ENCODE measurements around the gene CDHR3.

Gene CDHR3

DNA sequence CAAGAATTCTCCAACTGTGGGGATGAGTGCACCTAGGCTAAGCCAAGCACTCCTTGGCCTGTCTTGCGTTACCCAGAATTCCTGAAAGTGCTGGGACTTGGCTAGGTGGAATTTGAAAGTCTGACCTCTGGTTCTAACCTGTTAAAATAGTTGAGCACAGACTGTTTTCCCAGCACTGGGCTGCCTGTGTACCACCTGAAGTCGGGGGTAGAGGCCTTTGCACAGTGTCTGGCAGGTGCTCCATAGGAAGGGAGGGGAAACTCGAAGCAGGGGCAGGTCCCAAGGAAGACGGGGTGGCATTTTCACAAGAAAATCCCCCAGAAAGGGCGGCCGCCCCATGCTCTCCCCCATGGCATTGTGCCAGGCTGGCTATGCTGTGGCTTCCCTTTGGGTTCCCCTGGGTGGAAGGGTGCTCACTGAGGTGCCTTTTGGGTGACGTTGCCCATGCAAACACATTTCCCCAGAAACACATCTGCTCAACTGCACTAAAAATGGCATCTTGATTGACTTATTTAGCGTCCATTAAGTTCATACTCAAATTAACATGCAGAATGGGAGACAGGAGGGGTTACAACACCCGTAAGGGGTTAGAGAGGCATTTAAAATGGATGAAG, 86.2 kb downstream of the CDHR3 start:
- Histone ChIP-seq H4K20me1 (ENCODE audit: insufficient read depth, low read length, poor library complexity, severe bottlenecking) (no peaks in the 10 kb centered on the region), H3F3A (ENCODE audit: low read depth) (no peaks in the 10 kb centered on the region), H3K9ac (ENCODE audit: low read depth, low read length, poor library complexity, severe bottlenecking) (no peak overlapping the region), H3K27me3 (ENCODE audit: insufficient read depth, low read length, poor library complexity, severe bottlenecking) (peaks cover 42% of the 10 kb centered on the region), H3K4me2 (ENCODE audit: low read depth, low read length, poor library complexity, severe bottlenecking) (no peak overlapping the region), H3K79me2 (ENCODE audit: insufficient read depth, low read length) (no peaks in the 10 kb centered on the region), H3K36me3 (ENCODE audit: insufficient read depth, low read length) (no peaks in the 10 kb centered on the region), H3K9me2 (replicated peaks; ENCODE audit: low read depth, low read length) (no peaks in the 10 kb centered on the region), H3K4me1 (ENCODE audit: insufficient read depth, low read length, poor library complexity, severe bottlenecking) (no peaks in the 10 kb centered on the region), H2AFZ (ENCODE audit: low read length) (no peak overlapping the region), H3K4me3 (ENCODE audit: low read length, poor library complexity, severe bottlenecking) (no peak overlapping the region), H3K9me3 (ENCODE audit: insufficient read depth, low read depth, low read length) (no peaks in the 10 kb centered on the region)
- TF ChIP-seq EZH2phosphoT487 (IDR thresholded peaks at IDR 0.05; ENCODE audit: borderline replicate concordance): no peak
- TF ChIP-seq CTCF (conservative IDR thresholded peaks at IDR 0.05; ENCODE audit: low read length): no peak

GRCh38 chr7:106050002-106050745, 87.1 kb downstream of the CDHR3 start:
- TF ChIP-seq EZH2phosphoT487 (IDR thresholded peaks at IDR 0.05; ENCODE audit: borderline replicate concordance) (no peak), CTCF (conservative IDR thresholded peaks at IDR 0.05; ENCODE audit: low read length) (0 out of 2 replicates have a peak, but pooled peaks have one; percentile 15)
- Histone ChIP-seq H4K20me1 (ENCODE audit: insufficient read depth, low read length, poor library complexity, severe bottlenecking) (no peaks in the 10 kb centered on the region), H3K27me3 (ENCODE audit: insufficient read depth, low read length, poor library complexity, severe bottlenecking) (peaks cover 33% of the 10 kb centered on the region), H3K4me2 (ENCODE audit: low read depth, low read length, poor library complexity, severe bottlenecking) (no peak overlapping the region), H3F3A (ENCODE audit: low read depth) (no peaks in the 10 kb centered on the region), H3K79me2 (ENCODE audit: insufficient read depth, low read length) (no peaks in the 10 kb centered on the region), H3K9ac (ENCODE audit: low read depth, low read length, poor library complexity, severe bottlenecking) (no peak overlapping the region), H3K36me3 (ENCODE audit: insufficient read depth, low read length) (no peaks in the 10 kb centered on the region), H3K4me3 (ENCODE audit: low read length, poor library complexity, severe bottlenecking) (no peak overlapping the region), H3K9me2 (replicated peaks; ENCODE audit: low read depth, low read length) (no peaks in the 10 kb centered on the region), H3K4me1 (ENCODE audit: insufficient read depth, low read length, poor library complexity, severe bottlenecking) (no peaks in the 10 kb centered on the region), H2AFZ (ENCODE audit: low read length) (no peak overlapping the region), H3K9me3 (ENCODE audit: insufficient read depth, low read depth, low read length) (no peaks in the 10 kb centered on the region)

- H3K9me2 ChIP-seq (replicated peaks; ENCODE audit: low read depth, low read length): no peaks in the 10 kb centered on the region
- H3K9ac ChIP-seq (ENCODE audit: low read depth, low read length, poor library complexity, severe bottlenecking): no peak overlapping the region
- no peaks in the 10 kb centered on the region for H3K36me3 ChIP-seq (ENCODE audit: insufficient read depth, low read length)
- no peak overlapping the region for H3K4me3 ChIP-seq (ENCODE audit: low read length, poor library complexity, severe bottlenecking)
- peaks cover 28% of the 10 kb centered on the region for H3K27me3 ChIP-seq (ENCODE audit: insufficient read depth, low read length, poor library complexity, severe bottlenecking)
- H4K20me1 ChIP-seq (ENCODE audit: insufficient read depth, low read length, poor library complexity, severe bottlenecking): no peaks in the 10 kb centered on the region
- no peaks in the 10 kb centered on the region for H3K79me2 ChIP-seq (ENCODE audit: insufficient read depth, low read length)
- H3K9me3 ChIP-seq (ENCODE audit: insufficient read depth, low read depth, low read length): no peaks in the 10 kb centered on the region
- no peak overlapping the region for H2AFZ ChIP-seq (ENCODE audit: low read length)
- H3F3A ChIP-seq (ENCODE audit: low read depth): no peaks in the 10 kb centered on the region
- TF ChIP-seq EZH2phosphoT487 (IDR thresholded peaks at IDR 0.05; ENCODE audit: borderline replicate concordance): no peak
- no peak for TF ChIP-seq CTCF (conservative IDR thresholded peaks at IDR 0.05; ENCODE audit: low read length)
- H3K4me2 ChIP-seq (ENCODE audit: low read depth, low read length, poor library complexity, severe bottlenecking): no peak overlapping the region
- no peaks in the 10 kb centered on the region for H3K4me1 ChIP-seq (ENCODE audit: insufficient read depth, low read length, poor library complexity, severe bottlenecking)
Observed at GRCh38 chr7:106050746-106051117, 87.7 kb downstream of the CDHR3 start.

Measured in Loucy (cell line).